Measurements from ENCODE around the gene MFSD1. TPM values are rescaled to one million over a fixed set of nuclear protein-coding genes. Genes with fewer than 3 reads are reported as not detected.

MFSD1 gene
- total and polyA plus RNA-seq, 2 of the 4 experiments (the other 2 are of a cell fraction): 50.4 to 64.2 TPM

DNA sequence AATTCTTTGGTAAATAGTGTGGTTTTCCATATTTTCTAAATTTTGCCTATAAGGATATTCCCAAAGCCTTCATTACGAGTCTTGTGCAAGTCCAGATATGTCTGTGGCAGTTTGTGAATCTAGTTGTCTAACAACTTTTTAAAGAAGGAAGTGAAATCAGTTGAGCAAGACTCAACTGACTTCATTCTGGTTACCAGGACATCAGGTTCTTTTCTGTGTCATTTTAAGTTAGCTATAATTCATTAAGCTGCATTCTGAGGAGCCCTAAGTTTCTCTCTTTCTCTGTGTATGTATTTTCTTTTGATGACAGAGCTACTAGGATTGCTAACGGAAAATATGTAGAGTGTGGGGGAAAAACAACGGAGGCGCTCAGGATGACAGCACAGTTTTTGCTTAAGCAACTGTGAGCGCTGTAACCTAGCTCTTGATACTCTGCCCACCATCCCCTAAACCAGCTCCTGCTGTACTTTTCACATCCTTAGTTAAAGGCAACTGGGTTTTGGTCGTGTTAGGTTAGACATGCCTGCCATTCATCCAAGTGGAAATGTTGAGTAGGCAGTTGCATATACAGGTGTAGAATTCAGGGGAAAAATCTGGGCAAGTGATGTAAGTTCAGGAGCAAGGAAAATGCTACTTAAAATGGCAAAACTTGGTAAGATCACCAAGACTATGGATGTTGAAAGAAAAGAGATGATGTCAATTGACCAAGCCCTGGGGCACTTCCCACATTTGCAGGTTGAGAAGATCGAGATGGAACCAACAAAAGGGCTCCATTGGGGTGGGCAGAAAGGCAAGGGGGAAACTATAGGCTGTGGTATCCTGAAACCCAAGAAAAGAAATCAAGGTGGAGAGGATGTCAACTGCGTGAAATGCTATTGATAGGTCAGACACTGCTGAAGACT, 9.2 kb downstream of the MFSD1 start (continued):
- TF ChIP-seq, protein P1, sequence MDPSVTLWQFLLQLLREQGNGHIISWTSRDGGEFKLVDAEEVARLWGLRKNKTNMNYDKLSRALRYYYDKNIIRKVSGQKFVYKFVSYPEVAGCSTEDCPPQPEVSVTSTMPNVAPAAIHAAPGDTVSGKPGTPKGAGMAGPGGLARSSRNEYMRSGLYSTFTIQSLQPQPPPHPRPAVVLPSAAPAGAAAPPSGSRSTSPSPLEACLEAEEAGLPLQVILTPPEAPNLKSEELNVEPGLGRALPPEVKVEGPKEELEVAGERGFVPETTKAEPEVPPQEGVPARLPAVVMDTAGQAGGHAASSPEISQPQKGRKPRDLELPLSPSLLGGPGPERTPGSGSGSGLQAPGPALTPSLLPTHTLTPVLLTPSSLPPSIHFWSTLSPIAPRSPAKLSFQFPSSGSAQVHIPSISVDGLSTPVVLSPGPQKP (IDR thresholded peaks at IDR 0.05; ENCODE audit: borderline replicate concordance, low read depth, low read length): no peak

DNA sequence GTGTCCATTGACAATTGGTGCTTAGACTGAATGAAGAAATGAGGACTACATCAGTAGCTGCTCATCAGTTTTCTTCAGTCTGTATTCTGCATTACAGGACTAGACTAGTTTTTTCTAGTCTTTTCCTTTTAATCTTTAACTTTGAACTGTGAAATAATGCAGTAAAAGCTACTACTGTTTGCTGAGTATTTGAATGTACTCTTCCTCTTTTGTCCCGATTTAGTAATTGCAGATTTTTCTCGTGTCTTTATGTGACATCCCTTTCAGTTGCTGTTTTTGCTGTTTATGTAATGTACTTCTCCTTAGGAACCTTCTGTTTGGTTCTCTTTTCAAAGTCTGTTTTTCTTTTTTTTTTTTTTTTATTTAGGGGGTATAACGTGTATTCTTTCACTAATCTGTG, 17.4 kb downstream of the MFSD1 start:
- Histone ChIP-seq H3K36me3 (ENCODE audit: control insufficient read depth, insufficient read depth, low read length) (peaks cover 15% of the 10 kb centered on the region), H2BK5ac (ENCODE audit: low read depth, low read length, poor library complexity, severe bottlenecking) (no peak overlapping the region), H4K5ac (ENCODE audit: low read depth, low read length) (no peak overlapping the region), H3K9ac (ENCODE audit: low read depth, low read length) (no peak overlapping the region), H3K4me1 (ENCODE audit: control insufficient read depth, insufficient read depth, low read length) (no peaks in the 10 kb centered on the region), H2BK20ac (ENCODE audit: low read depth, low read length) (no peak overlapping the region), H3K27me3 (ENCODE audit: control insufficient read depth, insufficient read depth, low read length) (no peaks in the 10 kb centered on the region), H3K14ac (replicated peaks; ENCODE audit: low read depth, low read length) (no peak overlapping the region), H3K4me2 (ENCODE audit: low read depth, low read length) (no peak overlapping the region), H2AK5ac (ENCODE audit: low read depth, low read length) (no peak overlapping the region), H3K79me1 (ENCODE audit: low read depth in 1 of 2, low read length in 2 of 2) (no peaks in the 10 kb centered on the region; a peak in 2 of 4 replicates), H3K4ac (ENCODE audit: low read depth, low read length) (no peak overlapping the region), H3K9me3 (ENCODE audit: control insufficient read depth, insufficient read depth, low read length) (no peaks in the 10 kb centered on the region), H2BK15ac (ENCODE audit: low read depth, low read length) (no peak overlapping the region), H3K4me3 (ENCODE audit: insufficient read depth, low read depth, low read length) (no peak overlapping the region), H3K18ac (ENCODE audit: low read depth, low read length) (no peak overlapping the region), H2AFZ (replicated peaks; ENCODE audit: low read length, poor library complexity) (no peak overlapping the region), H2AK9ac (replicated peaks; ENCODE audit: low read depth, low read length, poor library complexity) (no peak overlapping the region), H4K20me1 (ENCODE audit: insufficient read depth, low read length) (no peaks in the 10 kb centered on the region), H2BK120ac (ENCODE audit: low read depth, low read length) (no peak overlapping the region), H3K9me1 (ENCODE audit: insufficient read depth, low read length) (no peaks in the 10 kb centered on the region), H4K91ac (ENCODE audit: insufficient read depth, low read depth, low read length) (no peak overlapping the region), H3K27ac (ENCODE audit: insufficient read depth, low read length) (no peak overlapping the region), H4K8ac (ENCODE audit: low read depth in 2 of 2, low read length in 2 of 2) (no peak overlapping the region), H3K56ac (ENCODE audit: extremely low read depth, insufficient read depth, low read length) (no peak overlapping the region), H3K23ac (ENCODE audit: low read depth, low read length) (no peak overlapping the region)
- ATAC-seq (ENCODE audit: low read depth) (no peak), DNase-seq (no peak)
- intact Hi-C loops (cut with micrococcal nuclease) (no loop called here), in situ Hi-C loops (cut with MboI; ENCODE audit: low sequenced_read_pairs) (no loop called here), dilution Hi-C loops (cut with HindIII; ENCODE audit: low sequenced_read_pairs, unreplicated experiment) (no loop called here)
- ChIA-PET CTCF (no interaction called here), POLR2A (ENCODE audit: unreplicated experiment) (no interaction called here)
- no TSS peak for BruUV-seq (replicated peaks)
- WGBS, 2 experiments (ENCODE audit: extremely low coverage in 2 of 2, insufficient read length in 1 of 2): no CpG with 5 or more reads among the region's 3 CpGs
- TF ChIP-seq FOS (IDR thresholded peaks at IDR 0.05; ENCODE audit: low read depth, low read length): no peak
- TF ChIP-seq, protein P1 (IDR thresholded peaks at IDR 0.05; ENCODE audit: borderline replicate concordance, low read depth, low read length): no peak
- no peak for TF ChIP-seq RFX5 (IDR thresholded peaks at IDR 0.05; ENCODE audit: low read depth, low read length)
- no peak for TF ChIP-seq CEBPB (IDR thresholded peaks at IDR 0.05; ENCODE audit: low read depth, low read length)
- no peak for TF ChIP-seq CHD1 (IDR thresholded peaks at IDR 0.05; ENCODE audit: low read depth, low read length)
- TF ChIP-seq RCOR1 (IDR thresholded peaks at IDR 0.05; ENCODE audit: insufficient replicate concordance, low read length): no peak
- no peak for TF ChIP-seq BHLHE40 (IDR thresholded peaks at IDR 0.05; ENCODE audit: low read depth, low read length)
- TF ChIP-seq POLR2A (IDR thresholded peaks at IDR 0.05; ENCODE audit: low read depth, low read length): no peak
- no peak for TF ChIP-seq MAZ (IDR thresholded peaks at IDR 0.05; ENCODE audit: borderline replicate concordance, low read depth, low read length)
- no peak for TF ChIP-seq NFE2L2 (IDR thresholded peaks at IDR 0.05; ENCODE audit: low read depth, low read length)
- no peak for TF ChIP-seq MXI1 (IDR thresholded peaks at IDR 0.05; ENCODE audit: borderline replicate concordance, low read depth, low read length)
- TF ChIP-seq SMC3 (IDR thresholded peaks at IDR 0.05; ENCODE audit: low read depth, low read length): no peak

Measured in IMR-90 (cell line).